GM04503 (cell line): ENCODE results near the gene CACNG8.
"Not testable (repeated sequence)": the region's sequence is repeated elsewhere in the genome, so short reads cannot be mapped to it uniquely, and the experiment has no call there.

Source experiments
- DNase-seq: peaks from one replicate; pipeline ENCODE4 v3.0.0-alpha.2; 2012; ENCODE audit warnings: low read depth

CACNG8 gene

GRCh38 chr19:53962887-53963431 is at the start of gene CACNG8:
Gene CACNG8, plus strand, starts transcription at chr19:53962937.
- no peak for DNase-seq

DNA sequence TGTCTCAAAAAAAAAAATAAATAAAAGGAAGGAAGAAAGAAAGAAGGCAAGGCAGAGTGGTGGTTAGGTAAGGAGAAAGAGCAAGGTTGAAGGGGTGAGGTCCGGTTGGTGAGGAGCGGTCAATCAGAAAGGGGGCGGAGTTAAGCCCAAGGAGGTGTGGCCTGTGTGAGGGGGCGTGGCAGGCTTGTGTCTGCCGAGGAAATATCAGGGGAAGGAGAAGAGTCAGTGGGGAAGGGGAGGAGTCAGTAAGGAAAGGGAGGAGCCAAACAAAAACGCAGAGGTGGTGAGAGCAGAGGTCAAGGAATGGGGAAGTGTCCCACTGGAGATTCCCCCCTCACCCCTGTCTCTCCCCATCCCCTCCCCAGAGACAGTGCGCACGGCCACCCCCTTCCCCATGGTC is 47.7 kb upstream of the CACNG8 start:
- DNase-seq = no peak

DNA sequence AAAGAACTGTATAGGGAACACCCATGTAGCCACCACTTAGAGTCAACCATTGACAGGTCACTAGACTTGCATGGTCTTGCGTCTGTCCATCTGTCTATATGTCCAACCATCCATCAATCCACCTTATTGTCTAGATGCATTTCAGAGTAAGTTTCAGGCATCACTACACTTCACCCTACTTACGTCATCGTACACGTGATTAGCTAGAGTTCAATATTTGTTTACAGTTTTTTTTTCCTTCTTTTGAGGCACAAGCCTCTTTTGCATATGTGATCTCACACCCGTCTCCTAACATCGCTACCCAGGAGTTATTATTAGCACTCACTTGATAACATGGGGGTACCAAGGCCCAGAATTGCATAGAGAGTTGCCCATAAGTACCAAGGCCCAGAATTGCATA is 46.7 kb upstream of the CACNG8 start:
- DNase-seq = no peak

- DNase-seq = no peak
These were observed 45.4 kb upstream of the CACNG8 start for GRCh38 chr19:53917356-53917755.

DNA sequence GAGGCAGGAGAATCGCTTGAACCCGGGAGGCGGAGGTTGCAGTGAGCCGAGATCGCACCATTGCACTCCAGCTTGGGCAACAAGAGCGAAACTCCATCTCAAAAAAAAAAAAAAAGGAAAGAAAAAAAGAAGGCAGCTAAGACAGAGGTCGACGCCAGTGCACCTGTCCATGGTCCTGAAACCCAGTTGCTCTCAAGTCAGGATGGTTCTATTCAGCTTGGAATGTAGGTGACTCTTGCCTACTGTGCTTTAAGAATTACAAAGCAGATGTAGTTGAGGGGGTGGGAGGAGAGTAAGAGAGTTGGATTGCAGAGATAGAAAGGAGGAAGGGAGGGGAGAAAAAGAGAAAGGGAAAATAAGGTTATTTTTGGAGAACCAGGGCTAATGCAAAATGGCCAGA is 35.0 kb upstream of the CACNG8 start:
- DNase-seq = no peak

- no peak for DNase-seq
These were observed 26.7 kb upstream of the CACNG8 start for GRCh38 chr19:53936029-53936428.

- no peak for DNase-seq
These were observed 20.5 kb upstream of the CACNG8 start for GRCh38 chr19:53942001-53942786.

- no peak for DNase-seq
These were observed 18.3 kb upstream of the CACNG8 start for GRCh38 chr19:53944416-53944815.

DNA sequence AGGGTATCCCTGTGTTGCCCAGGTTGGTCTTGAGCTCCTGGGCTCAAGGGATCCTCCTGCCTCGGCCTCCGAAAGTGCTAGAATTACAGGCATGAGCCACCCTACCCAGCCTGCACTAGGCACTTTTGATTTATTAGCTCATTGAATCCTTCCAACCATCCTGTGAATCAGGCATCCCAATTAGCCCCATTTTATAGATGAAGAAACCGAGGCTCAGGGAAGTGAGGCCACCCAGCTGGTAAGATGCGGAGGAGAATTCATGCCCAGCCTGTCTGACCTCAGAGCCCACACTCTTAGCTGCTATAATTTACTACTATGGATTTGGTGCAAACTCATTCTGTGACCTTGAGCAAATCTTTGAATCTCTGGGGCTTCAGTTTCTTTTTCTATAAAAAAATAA is 17.8 kb upstream of the CACNG8 start:
- no peak for DNase-seq

GRCh38 chr19:53945441-53945840 is 17.3 kb upstream of the CACNG8 start:
- no peak for DNase-seq

- no peak for DNase-seq
These were observed 16.7 kb upstream of the CACNG8 start for GRCh38 chr19:53945998-53946397.

DNA sequence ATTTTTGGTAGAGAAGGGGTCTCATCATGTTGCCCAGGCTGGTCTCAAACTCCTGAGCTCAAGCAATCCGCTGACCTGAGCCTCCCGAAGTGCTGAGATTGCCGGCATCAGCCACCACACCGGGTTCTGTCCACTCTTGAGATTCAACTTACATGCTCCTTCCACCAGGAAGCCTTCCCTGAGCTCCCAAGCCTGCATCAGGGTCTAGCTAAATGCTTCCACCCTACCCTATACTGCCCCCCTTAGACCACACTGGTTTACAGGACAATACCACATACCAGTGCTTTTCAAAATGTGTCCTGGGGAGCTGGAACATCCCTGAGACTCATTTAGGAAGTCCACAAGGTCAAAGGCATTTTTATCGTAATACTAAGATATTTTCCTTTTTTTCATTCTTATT is 15.1 kb upstream of the CACNG8 start:
- DNase-seq = no peak

DNA sequence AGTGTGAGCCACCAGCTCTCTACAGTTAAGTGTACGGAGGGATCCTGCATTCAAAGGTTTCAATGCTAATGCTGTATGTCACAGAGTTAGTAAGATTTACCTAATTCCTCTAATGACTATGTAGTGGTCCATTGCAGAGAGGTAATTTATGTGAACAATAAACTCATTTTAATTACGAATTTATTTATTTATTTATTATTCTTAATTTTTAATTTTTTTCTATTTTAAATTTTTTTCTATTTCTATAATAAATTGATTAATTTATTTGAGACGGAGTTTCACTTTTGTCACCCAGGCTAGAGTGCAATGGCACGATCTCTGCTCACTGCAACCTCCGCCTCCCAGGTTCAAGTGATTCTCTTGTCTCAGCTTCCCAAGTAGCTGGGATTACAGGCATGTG is 14.1 kb upstream of the CACNG8 start:
- not testable (repeated sequence) for DNase-seq

DNA sequence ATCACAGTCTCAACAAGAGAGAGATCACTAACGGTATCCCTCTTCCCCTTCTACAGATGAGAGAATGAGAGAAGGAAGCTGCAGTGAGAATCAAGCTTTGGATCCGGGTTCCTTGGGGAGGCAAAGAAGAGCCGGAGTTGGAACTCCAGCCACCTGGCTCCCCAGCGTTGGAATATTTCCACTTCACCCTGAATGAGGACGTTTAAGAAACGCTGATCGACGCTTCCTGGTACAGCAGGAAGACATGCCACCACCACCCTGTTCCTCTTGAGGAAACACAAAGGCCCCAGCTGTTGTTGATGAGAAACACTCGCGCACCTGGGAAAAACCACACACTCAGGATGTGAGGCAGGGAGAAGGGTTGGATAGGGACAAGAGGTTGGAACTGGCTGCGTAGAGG is 11.3 kb upstream of the CACNG8 start:
- DNase-seq = no peak

GRCh38 chr19:53951947-53952346 is 10.8 kb upstream of the CACNG8 start:
- DNase-seq = no peak

DNA sequence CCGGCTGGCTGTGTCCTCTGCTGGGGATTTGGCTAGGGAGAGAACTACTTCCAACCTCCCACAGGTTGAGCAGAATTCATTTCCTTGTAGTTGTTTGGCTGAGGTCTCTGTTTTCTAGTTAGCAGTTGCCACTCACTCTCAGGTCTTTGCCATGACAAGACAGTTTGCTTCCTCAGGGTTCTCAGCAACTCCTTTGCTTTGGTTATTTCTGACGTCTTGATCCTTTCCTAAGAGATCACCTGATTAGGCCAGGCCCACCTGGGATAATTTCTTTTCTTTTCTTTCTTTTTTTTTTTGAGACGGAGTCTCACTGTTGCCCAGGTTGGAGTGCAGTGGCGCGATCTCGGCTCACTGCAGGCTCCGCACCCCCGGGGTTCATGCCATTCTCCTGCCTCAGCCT is 9.4 kb upstream of the CACNG8 start:
- no peak for DNase-seq

- no peak for DNase-seq
These were observed 5.1 kb upstream of the CACNG8 start for GRCh38 chr19:53957448-53958167.

DNA sequence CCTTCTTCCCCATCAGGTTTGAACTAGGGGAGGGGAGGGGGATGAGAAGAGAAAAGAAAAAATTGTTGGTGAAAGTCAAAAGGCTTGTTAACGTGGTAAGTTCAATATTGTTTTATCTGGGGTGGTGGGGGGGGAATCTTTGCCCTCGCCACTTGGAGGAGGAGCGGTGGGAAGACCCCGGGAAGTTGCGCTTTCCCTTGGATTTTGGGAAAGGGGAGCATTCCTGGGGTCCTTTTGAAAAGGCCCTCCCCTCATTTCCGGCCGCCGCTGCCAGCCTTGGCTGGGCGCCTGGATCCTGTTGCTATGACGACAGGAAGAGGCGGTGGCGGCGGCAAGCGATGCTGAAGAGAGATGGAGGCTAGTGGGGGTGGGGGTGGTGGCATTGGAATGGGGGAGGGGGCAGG is 4.6 kb upstream of the CACNG8 start:
- no peak for DNase-seq

GRCh38 chr19:53958823-53959757 is 3.6 kb upstream of the CACNG8 start:
- no peak for DNase-seq

DNA sequence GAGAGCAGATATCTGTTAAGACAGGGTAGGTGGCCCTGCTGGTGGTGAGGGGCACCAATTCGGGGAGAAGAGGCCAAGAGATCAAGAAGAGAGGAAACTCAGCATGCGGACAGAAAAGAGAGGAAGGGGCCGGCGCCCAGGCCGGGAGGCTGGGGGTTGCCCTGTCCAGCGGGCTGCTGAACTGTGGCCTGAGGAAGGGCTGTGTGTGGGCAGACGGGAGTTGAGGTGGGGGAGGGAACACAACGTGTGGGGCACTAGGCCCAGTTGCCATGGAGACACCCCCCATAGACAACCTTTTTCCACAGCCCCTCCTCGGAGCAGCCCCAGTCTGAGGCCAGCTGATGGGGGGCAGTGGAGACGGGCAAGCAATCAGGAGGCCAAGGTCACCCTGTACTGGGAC is 2.5 kb upstream of the CACNG8 start:
- DNase-seq = no peak

GRCh38 chr19:53960886-53961285 is 1.9 kb upstream of the CACNG8 start:
- DNase-seq = no peak
